Measurements from ENCODE around the gene AUTS2. TPM values are rescaled to one million over a fixed set of nuclear protein-coding genes. Genes with fewer than 3 reads are reported as not detected.

The AUTS2 gene
- total and polyA plus RNA-seq, 10 of the 15 experiments (the other 5 are each of a cell fraction or from before 2014, with no cell fraction given) = 6.4 to 55.6 (median 21.6) TPM

DNA sequence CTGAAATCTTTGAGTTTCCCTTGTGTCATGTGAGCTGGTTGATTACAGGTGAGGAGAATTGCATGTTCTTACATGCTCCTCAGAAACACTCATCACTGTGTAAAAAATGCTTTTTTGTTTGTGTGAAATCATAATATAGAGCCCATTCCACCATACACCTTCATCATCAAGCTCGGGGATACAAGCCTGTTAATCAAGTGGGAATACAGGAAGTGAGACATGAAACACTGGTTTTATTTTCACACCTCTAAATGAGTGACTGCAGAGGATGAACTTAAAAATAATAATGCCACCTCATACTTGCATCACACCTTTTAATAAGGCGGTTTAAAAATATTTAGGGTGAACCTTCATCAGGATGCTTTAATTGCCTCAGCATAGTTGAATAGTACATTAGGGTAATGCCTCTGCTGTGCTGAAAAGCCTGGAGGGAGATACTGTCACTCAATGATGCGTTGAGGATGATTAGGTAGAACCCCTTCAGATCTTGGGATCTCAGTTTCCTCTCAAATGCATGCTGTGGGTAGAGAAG is 164.6 kb downstream of the AUTS2 start (continued):
- TF ChIP-seq, protein P1, sequence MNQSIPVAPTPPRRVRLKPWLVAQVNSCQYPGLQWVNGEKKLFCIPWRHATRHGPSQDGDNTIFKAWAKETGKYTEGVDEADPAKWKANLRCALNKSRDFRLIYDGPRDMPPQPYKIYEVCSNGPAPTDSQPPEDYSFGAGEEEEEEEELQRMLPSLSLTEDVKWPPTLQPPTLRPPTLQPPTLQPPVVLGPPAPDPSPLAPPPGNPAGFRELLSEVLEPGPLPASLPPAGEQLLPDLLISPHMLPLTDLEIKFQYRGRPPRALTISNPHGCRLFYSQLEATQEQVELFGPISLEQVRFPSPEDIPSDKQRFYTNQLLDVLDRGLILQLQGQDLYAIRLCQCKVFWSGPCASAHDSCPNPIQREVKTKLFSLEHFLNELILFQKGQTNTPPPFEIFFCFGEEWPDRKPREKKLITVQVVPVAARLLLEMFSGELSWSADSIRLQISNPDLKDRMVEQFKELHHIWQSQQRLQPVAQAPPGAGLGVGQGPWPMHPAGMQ (IDR thresholded peaks at IDR 0.05; ENCODE audit: borderline replicate concordance) = no peak
- TF ChIP-seq FOS (IDR thresholded peaks at IDR 0.05; ENCODE audit: borderline replicate concordance, extremely low read depth, insufficient read length) (no peak), CHD4 (IDR thresholded peaks at IDR 0.05) (no peak), POU2F2 (IDR thresholded peaks at IDR 0.05; ENCODE audit: borderline replicate concordance, low read depth, low read length) (peak; percentile 48; the same call in 1 of the 3 replicates), JUND (IDR thresholded peaks at IDR 0.05; ENCODE audit: low read depth, low read length) (peak; percentile 85), RAD21 (IDR thresholded peaks at IDR 0.05; ENCODE audit: insufficient read depth, low read depth, low read length) (no peak), NR2F1 (conservative IDR thresholded peaks at IDR 0.05) (peak; percentile 91), SP1 (IDR thresholded peaks at IDR 0.05; ENCODE audit: low read depth, low read length) (no peak), DPF2 (IDR thresholded peaks at IDR 0.05) (peak; percentile 99), GATAD2B (conservative IDR thresholded peaks at IDR 0.05; ENCODE audit: low read depth) (peak; percentile 91), CBX3 (IDR thresholded peaks at IDR 0.05; ENCODE audit: borderline replicate concordance, low read depth) (no peak)
- TF ChIP-seq, protein P2, sequence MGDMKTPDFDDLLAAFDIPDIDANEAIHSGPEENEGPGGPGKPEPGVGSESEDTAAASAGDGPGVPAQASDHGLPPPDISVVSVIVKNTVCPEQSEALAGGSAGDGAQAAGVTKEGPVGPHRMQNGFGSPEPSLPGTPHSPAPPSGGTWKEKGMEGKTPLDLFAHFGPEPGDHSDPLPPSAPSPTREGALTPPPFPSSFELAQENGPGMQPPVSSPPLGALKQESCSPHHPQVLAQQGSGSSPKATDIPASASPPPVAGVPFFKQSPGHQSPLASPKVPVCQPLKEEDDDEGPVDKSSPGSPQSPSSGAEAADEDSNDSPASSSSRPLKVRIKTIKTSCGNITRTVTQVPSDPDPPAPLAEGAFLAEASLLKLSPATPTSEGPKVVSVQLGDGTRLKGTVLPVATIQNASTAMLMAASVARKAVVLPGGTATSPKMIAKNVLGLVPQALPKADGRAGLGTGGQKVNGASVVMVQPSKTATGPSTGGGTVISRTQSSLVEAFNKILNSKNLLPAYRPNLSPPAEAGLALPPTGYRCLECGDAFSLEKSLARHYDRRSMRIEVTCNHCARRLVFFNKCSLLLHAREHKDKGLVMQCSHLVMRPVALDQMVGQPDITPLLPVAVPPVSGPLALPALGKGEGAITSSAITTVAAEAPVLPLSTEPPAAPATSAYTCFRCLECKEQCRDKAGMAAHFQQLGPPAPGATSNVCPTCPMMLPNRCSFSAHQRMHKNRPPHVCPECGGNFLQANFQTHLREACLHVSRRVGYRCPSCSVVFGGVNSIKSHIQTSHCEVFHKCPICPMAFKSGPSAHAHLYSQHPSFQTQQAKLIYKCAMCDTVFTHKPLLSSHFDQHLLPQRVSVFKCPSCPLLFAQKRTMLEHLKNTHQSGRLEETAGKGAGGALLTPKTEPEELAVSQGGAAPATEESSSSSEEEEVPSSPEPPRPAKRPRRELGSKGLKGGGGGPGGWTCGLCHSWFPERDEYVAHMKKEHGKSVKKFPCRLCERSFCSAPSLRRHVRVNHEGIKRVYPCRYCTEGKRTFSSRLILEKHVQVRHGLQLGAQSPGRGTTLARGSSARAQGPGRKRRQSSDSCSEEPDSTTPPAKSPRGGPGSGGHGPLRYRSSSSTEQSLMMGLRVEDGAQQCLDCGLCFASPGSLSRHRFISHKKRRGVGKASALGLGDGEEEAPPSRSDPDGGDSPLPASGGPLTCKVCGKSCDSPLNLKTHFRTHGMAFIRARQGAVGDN (IDR thresholded peaks at IDR 0.05) = no peak
- TF ChIP-seq, protein P3, sequence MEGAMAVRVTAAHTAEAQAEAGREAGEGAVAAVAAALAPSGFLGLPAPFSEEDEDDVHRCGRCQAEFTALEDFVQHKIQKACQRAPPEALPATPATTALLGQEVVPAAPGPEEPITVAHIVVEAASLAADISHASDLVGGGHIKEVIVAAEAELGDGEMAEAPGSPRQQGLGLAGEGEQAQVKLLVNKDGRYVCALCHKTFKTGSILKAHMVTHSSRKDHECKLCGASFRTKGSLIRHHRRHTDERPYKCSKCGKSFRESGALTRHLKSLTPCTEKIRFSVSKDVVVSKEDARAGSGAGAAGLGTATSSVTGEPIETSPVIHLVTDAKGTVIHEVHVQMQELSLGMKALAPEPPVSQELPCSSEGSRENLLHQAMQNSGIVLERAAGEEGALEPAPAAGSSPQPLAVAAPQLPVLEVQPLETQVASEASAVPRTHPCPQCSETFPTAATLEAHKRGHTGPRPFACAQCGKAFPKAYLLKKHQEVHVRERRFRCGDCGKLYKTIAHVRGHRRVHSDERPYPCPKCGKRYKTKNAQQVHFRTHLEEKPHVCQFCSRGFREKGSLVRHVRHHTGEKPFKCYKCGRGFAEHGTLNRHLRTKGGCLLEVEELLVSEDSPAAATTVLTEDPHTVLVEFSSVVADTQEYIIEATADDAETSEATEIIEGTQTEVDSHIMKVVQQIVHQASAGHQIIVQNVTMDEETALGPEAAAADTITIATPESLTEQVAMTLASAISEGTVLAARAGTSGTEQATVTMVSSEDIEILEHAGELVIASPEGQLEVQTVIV (IDR thresholded peaks at IDR 0.05; ENCODE audit: borderline replicate concordance, partially characterized antibody) = no peak
- TF ChIP-seq, protein P4, sequence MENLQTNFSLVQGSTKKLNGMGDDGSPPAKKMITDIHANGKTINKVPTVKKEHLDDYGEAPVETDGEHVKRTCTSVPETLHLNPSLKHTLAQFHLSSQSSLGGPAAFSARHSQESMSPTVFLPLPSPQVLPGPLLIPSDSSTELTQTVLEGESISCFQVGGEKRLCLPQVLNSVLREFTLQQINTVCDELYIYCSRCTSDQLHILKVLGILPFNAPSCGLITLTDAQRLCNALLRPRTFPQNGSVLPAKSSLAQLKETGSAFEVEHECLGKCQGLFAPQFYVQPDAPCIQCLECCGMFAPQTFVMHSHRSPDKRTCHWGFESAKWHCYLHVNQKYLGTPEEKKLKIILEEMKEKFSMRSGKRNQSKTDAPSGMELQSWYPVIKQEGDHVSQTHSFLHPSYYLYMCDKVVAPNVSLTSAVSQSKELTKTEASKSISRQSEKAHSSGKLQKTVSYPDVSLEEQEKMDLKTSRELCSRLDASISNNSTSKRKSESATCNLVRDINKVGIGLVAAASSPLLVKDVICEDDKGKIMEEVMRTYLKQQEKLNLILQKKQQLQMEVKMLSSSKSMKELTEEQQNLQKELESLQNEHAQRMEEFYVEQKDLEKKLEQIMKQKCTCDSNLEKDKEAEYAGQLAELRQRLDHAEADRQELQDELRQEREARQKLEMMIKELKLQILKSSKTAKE (IDR thresholded peaks at IDR 0.05; ENCODE audit: low read depth, poor library complexity, severe bottlenecking) = peak; percentile 93
- TF ChIP-seq, protein P5, sequence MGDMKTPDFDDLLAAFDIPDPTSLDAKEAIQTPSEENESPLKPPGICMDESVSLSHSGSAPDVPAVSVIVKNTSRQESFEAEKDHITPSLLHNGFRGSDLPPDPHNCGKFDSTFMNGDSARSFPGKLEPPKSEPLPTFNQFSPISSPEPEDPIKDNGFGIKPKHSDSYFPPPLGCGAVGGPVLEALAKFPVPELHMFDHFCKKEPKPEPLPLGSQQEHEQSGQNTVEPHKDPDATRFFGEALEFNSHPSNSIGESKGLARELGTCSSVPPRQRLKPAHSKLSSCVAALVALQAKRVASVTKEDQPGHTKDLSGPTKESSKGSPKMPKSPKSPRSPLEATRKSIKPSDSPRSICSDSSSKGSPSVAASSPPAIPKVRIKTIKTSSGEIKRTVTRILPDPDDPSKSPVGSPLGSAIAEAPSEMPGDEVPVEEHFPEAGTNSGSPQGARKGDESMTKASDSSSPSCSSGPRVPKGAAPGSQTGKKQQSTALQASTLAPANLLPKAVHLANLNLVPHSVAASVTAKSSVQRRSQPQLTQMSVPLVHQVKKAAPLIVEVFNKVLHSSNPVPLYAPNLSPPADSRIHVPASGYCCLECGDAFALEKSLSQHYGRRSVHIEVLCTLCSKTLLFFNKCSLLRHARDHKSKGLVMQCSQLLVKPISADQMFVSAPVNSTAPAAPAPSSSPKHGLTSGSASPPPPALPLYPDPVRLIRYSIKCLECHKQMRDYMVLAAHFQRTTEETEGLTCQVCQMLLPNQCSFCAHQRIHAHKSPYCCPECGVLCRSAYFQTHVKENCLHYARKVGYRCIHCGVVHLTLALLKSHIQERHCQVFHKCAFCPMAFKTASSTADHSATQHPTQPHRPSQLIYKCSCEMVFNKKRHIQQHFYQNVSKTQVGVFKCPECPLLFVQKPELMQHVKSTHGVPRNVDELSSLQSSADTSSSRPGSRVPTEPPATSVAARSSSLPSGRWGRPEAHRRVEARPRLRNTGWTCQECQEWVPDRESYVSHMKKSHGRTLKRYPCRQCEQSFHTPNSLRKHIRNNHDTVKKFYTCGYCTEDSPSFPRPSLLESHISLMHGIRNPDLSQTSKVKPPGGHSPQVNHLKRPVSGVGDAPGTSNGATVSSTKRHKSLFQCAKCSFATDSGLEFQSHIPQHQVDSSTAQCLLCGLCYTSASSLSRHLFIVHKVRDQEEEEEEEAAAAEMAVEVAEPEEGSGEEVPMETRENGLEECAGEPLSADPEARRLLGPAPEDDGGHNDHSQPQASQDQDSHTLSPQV (IDR thresholded peaks at IDR 0.05) = 0 out of 2 replicates have a peak, but pooled peaks have one; percentile 17

All from GM12878 (cell line).